AG09309 (cell line): ENCODE results near the gene ST6GAL1.

Experiments used
- DNase-seq: peaks from one replicate; pipeline ENCODE4 v3.0.0-alpha.2; 2010; ENCODE audit warnings: low read depth
- H3K4me3 ChIP-seq: 2 replicates; pipeline ENCODE4 v1.5.1; 2011; ENCODE audit warnings: mild to moderate bottlenecking, low read depth, low read length, moderate library complexity; ENCODE audit not compliant: control insufficient read depth
- CTCF ChIP-seq: IDR thresholded peaks from 2 replicates; pipeline ENCODE4 v1.5.1; 2011; ENCODE audit warnings: mild to moderate bottlenecking, low read depth, low read length, inconsistent platforms; ENCODE audit not compliant: insufficient read depth, control insufficient read depth; ENCODE audit errors: missing control alignments

The ST6GAL1 gene

GRCh38 chr3:187122261-187122660 is 191.9 kb downstream of the ST6GAL1 start:
- H3K4me3 ChIP-seq, result no peak overlapping the region
- no peak for TF ChIP-seq CTCF
- no peak for DNase-seq

DNA sequence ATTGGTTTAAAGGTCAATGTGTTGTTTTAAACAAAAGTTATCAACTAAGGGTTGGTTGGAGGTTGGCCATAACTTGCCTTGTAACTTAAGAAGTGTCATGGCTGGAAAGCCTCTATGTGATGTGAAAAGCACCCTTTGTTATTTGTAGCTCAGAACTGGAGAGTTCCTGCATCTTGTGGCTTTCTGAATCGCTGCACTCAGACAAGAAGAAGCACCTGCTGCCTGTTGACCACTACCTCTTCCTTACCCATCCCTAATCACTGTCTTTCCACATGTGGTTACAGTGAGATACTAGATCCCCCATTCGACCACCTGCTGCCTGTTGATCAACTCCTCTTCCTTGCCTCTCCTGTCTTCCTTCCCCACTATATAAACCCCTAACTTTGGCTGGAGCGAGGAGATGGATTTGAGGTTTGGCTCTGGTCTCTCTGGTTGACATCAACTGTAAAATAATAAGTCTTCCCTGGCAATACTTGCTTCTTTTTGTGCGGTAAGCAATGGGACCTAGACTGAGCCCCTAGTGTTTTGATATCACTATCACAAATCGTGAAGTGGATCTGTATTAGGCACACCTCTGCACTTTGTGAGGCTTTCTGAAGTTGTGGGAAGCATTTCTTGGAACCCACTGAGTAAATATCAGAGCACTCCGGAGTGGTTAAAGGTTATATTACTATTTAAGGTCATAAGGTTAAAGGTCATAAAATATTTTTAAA is 195.1 kb downstream of the ST6GAL1 start:
- TF ChIP-seq CTCF, result no peak
- DNase-seq, result no peak
- H3K4me3 ChIP-seq, result no peak overlapping the region
